Stimulated activated naive CD8-positive, alpha-beta T cell treated with anti-CD3 and anti-CD28 coated beads, Interleukin-15, amount 100 ng/mL, for 72 hours (primary cell): ENCODE measurements around the gene PCDHB7.
A peak's percentile ranks its signal among the peaks of the same experiment; 100 is the strongest.
"Not testable (repeated sequence)": the region's sequence is repeated elsewhere in the genome, so short reads cannot be mapped to it uniquely, and the experiment has no call there.

ENCODE experiments used
- ATAC-seq: fragments of 150-1000 bp; cut with Tn5 transposase; 2 replicates; pipeline ENCODE4 v1.10.0; 2021; ENCODE audit warnings: mild to moderate bottlenecking, moderate library complexity
- DNase-seq, 2 donors: peaks; one replicate each; pipeline ENCODE4 v3.0.0; 2021 to 2022
- H3K27ac Mint-ChIP-seq, 2 donors: one replicate each; pipeline ENCODE4 v1.8.0; 2022; ENCODE audit warnings: mild to moderate bottlenecking in 2 of 2, mixed read lengths in 2 of 2, moderate library complexity in 2 of 2
- H3K27me3 Mint-ChIP-seq: one replicate; pipeline ENCODE4 v1.8.0; 2022; ENCODE audit warnings: mixed read lengths
- H3K4me1 Mint-ChIP-seq: one replicate; pipeline ENCODE4 v1.8.0; 2022; ENCODE audit warnings: mild to moderate bottlenecking, mixed read lengths
- H3K4me3 Mint-ChIP-seq, 2 donors: one replicate each; pipeline ENCODE4 v1.8.0; 2022; ENCODE audit warnings: mild to moderate bottlenecking in 2 of 2, mixed read lengths in 2 of 2, moderate library complexity in 1 of 2
- H3K9me3 Mint-ChIP-seq, 2 donors: one replicate each; pipeline ENCODE4 v1.8.0; 2022; ENCODE audit warnings: mixed read lengths in 2 of 2

The PCDHB7 gene

GRCh38 chr5:141196363-141196762 lies 23.9 kb downstream of the PCDHB7 start:
- Mint-ChIP-seq H3K4me1 (no peaks in the 10 kb centered on the region), H3K4me3 (no peak overlapping the region), H3K27me3 (peaks cover 44% of the 10 kb centered on the region), H3K9me3 (peaks cover 25 to 53% of the 10 kb centered on the region in 2 donors), H3K27ac (no peak overlapping the region)
- ATAC-seq (no peak), DNase-seq (no peak)

- Mint-ChIP-seq H3K4me3 (no peak within 1 kb of the TSS), H3K27ac (no peak within 1 kb of the TSS), H3K4me1 (no peaks in the 10 kb centered on the region), H3K27me3 (peaks cover 39% of the 10 kb centered on the region), H3K9me3 (peaks cover 14 to 61% of the 10 kb centered on the region in 2 donors)
- no peak for ATAC-seq
- no peak for DNase-seq
Measured at GRCh38 chr5:141199359-141200235, 27.2 kb downstream of the PCDHB7 start, which contains the start of gene PCDHB11. PCDHB11 (plus strand) TSS chr5:141199627; CDS start chr5:141199775, 148 bp downstream.

GRCh38 chr5:141201126-141201525 lies 28.7 kb downstream of the PCDHB7 start:
- not testable (repeated sequence) for H3K4me3 Mint-ChIP-seq, ATAC-seq, DNase-seq, H3K4me1 Mint-ChIP-seq, H3K27ac Mint-ChIP-seq
- Mint-ChIP-seq H3K27me3 (peaks cover 49% of the 10 kb centered on the region), H3K9me3 (peaks cover 14 to 58% of the 10 kb centered on the region in 2 donors)

- not testable (repeated sequence) for H3K27ac Mint-ChIP-seq, H3K4me1 Mint-ChIP-seq, H3K4me3 Mint-ChIP-seq, DNase-seq, ATAC-seq
- peaks cover 49% of the 10 kb centered on the region for H3K27me3 Mint-ChIP-seq
- peaks cover 14 to 53% of the 10 kb centered on the region in 2 donors for H3K9me3 Mint-ChIP-seq
Measured at GRCh38 chr5:141201646-141202045, 29.2 kb downstream of the PCDHB7 start.

- ATAC-seq (no peak), DNase-seq (no peak)
- Mint-ChIP-seq H3K4me1 (no peaks in the 10 kb centered on the region), H3K9me3 (peaks cover 0 to 12% of the 10 kb centered on the region in 2 donors), H3K27ac (no peak within 1 kb of the TSS), H3K27me3 (peaks cover 56% of the 10 kb centered on the region), H3K4me3 (no peak within 1 kb of the TSS)
Measured at GRCh38 chr5:141208478-141208877, 36.0 kb downstream of the PCDHB7 start, which contains the start of gene PCDHB12. PCDHB12 (plus strand) TSS chr5:141208719; CDS start chr5:141208908, 189 bp downstream.

DNA sequence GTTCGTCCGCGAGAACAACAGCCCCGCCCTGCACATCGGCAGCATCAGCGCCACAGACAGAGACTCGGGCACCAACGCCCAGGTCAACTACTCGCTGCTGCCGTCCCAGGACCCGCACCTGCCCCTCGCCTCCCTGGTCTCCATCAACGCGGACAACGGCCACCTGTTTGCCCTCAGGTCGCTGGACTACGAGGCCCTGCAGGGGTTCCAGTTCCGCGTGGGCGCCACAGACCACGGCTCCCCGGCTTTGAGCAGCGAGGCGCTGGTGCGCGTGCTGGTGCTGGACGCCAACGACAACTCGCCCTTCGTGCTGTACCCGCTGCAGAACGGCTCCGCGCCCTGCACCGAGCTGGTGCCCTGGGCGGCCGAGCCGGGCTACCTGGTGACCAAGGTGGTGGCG lies 37.8 kb downstream of the PCDHB7 start:
- not testable (repeated sequence) for DNase-seq, H3K4me3 Mint-ChIP-seq, H3K4me1 Mint-ChIP-seq, H3K27ac Mint-ChIP-seq, ATAC-seq
- Mint-ChIP-seq H3K9me3 (peaks cover 2 to 18% of the 10 kb centered on the region in 2 donors), H3K27me3 (peaks cover 67% of the 10 kb centered on the region)

DNA sequence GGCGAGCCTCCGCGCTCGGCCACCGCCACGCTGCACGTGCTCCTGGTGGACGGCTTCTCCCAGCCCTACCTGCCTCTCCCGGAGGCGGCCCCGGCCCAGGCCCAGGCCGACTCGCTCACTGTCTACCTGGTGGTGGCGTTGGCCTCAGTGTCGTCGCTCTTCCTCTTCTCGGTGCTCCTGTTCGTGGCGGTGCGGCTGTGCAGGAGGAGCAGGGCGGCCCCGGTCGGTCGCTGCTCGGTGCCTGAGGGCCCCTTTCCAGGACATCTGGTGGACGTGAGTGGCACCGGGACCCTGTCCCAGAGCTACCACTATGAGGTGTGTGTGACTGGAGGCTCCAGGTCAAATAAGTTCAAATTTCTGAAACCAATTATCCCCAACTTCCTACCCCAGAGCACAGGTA lies 38.4 kb downstream of the PCDHB7 start:
- not testable (repeated sequence) for H3K4me3 Mint-ChIP-seq, ATAC-seq, H3K27ac Mint-ChIP-seq, H3K4me1 Mint-ChIP-seq, DNase-seq
- Mint-ChIP-seq H3K9me3 (peaks cover 4 to 22% of the 10 kb centered on the region in 2 donors), H3K27me3 (peaks cover 65% of the 10 kb centered on the region)

GRCh38 chr5:141213656-141214339 lies 41.4 kb downstream of the PCDHB7 start, which contains the start of gene PCDHB13:
PCDHB13 (plus strand) TSS chr5:141213919; CDS start chr5:141214124, 205 bp downstream.
- not testable (repeated sequence) for ATAC-seq, DNase-seq, H3K4me1 Mint-ChIP-seq, H3K27ac Mint-ChIP-seq, H3K4me3 Mint-ChIP-seq
- peaks cover 62% of the 10 kb centered on the region for H3K27me3 Mint-ChIP-seq
- peaks cover 8 to 22% of the 10 kb centered on the region in 2 donors for H3K9me3 Mint-ChIP-seq

DNA sequence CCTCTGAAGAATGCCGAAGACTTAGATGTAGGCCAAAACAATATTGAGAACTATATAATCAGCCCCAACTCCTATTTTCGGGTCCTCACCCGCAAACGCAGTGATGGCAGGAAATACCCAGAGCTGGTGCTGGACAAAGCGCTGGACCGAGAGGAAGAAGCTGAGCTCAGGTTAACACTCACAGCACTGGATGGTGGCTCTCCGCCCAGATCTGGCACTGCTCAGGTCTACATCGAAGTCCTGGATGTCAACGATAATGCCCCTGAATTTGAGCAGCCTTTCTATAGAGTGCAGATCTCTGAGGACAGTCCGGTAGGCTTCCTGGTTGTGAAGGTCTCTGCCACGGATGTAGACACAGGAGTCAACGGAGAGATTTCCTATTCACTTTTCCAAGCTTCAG lies 42.1 kb downstream of the PCDHB7 start:
- not testable (repeated sequence) for ATAC-seq, H3K4me3 Mint-ChIP-seq, H3K27ac Mint-ChIP-seq, DNase-seq, H3K4me1 Mint-ChIP-seq
- H3K9me3 Mint-ChIP-seq, result peaks cover 12 to 22% of the 10 kb centered on the region in 2 donors
- H3K27me3 Mint-ChIP-seq, result peaks cover 55% of the 10 kb centered on the region

GRCh38 chr5:141215504-141215903 lies 43.1 kb downstream of the PCDHB7 start:
- H3K27ac Mint-ChIP-seq, H3K4me1 Mint-ChIP-seq, H3K4me3 Mint-ChIP-seq, DNase-seq, ATAC-seq: not testable (repeated sequence)
- peaks cover 18 to 24% of the 10 kb centered on the region in 2 donors for H3K9me3 Mint-ChIP-seq
- H3K27me3 Mint-ChIP-seq, result peaks cover 55% of the 10 kb centered on the region

DNA sequence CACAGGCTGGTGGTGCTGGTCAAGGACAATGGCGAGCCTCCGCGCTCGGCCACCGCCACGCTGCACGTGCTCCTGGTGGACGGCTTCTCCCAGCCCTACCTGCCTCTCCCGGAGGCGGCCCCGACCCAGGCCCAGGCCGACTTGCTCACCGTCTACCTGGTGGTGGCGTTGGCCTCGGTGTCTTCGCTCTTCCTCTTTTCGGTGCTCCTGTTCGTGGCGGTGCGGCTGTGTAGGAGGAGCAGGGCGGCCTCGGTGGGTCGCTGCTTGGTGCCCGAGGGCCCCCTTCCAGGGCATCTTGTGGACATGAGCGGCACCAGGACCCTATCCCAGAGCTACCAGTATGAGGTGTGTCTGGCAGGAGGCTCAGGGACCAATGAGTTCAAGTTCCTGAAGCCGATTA lies 43.6 kb downstream of the PCDHB7 start:
- H3K4me1 Mint-ChIP-seq, H3K27ac Mint-ChIP-seq, H3K4me3 Mint-ChIP-seq, DNase-seq, ATAC-seq: not testable (repeated sequence)
- Mint-ChIP-seq H3K27me3 (peaks cover 50% of the 10 kb centered on the region), H3K9me3 (peaks cover 18 to 19% of the 10 kb centered on the region in 2 donors)

DNA sequence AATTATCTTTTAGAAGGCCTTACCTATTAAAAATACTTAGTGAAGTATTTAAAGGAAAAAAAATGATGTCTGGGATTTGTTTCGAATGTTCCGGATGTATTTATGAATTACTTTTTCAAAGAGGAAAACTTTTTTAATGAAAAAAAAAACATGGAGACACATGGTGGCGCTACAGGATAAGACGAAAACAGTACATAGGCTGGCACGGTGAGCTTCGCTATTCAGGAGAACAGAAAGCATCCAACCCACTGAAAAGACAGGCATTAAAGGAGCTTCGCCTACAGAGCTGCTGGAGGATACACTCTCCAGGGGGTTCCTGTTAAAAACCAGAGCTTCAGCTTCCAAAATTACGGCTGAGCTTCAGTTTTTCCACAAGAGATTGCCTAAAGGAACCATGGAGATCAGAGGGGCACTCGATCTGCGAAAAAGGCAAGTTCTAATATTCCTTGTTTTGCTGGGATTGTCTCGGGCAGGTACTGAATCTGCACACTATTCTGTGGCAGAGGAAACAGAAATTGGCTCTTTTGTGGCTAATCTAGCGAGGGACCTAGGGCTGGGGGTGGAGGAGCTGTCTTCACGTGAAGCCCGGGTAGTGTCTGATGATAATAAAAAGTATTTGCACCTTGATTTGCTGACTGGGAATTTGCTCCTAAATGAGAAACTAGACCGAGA lies 50.8 kb downstream of the PCDHB7 start, which contains the start of gene PCDHB14:
Gene PCDHB14 (plus strand): TSS at position 232 of the 672 bp plus-strand sequence. CDS start 163 bp downstream, at position 395.
- Mint-ChIP-seq H3K27ac (no peak within 1 kb of the TSS), H3K9me3 (peaks cover 7 to 11% of the 10 kb centered on the region in 2 donors), H3K4me3 (peak within 1 kb of the TSS in 1 of 2 donors; percentile 12), H3K27me3 (peaks cover 20% of the 10 kb centered on the region), H3K4me1 (no peaks in the 10 kb centered on the region)
- ATAC-seq (no peak), DNase-seq (no peak)

DNA sequence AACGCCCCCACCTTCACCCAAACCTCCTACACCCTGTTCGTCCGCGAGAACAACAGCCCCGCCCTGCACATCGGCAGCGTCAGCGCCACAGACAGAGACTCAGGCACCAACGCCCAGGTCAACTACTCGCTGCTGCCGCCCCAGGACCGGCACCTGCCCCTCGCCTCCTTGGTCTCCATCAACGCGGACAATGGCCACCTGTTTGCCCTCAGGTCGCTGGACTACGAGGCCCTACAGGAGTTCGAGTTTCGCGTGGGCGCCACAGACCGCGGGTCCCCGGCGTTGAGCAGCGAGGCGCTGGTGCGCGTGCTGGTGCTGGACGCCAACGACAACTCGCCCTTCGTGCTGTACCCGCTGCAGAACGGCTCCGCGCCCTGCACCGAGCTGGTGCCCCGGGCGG lies 52.4 kb downstream of the PCDHB7 start:
- peaks cover 18% of the 10 kb centered on the region for H3K27me3 Mint-ChIP-seq
- not testable (repeated sequence) for DNase-seq, H3K4me3 Mint-ChIP-seq, H3K27ac Mint-ChIP-seq, H3K4me1 Mint-ChIP-seq, ATAC-seq
- H3K9me3 Mint-ChIP-seq, result peaks cover 5 to 10% of the 10 kb centered on the region in 2 donors

DNA sequence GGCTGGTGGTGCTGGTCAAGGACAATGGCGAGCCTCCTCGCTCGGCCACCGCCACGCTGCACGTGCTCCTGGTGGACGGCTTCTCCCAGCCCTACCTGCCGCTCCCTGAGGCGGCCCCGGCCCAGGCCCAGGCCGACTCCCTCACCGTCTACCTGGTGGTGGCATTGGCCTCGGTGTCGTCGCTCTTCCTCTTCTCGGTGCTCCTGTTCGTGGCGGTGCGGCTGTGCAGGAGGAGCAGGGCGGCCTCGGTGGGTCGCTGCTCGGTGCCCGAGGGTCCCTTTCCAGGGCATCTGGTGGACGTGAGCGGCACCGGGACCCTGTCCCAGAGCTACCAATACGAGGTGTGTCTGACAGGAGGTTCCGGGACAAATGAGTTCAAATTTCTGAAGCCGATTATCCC lies 53.0 kb downstream of the PCDHB7 start:
- ATAC-seq, H3K4me3 Mint-ChIP-seq, H3K4me1 Mint-ChIP-seq, H3K9me3 Mint-ChIP-seq, DNase-seq, H3K27ac Mint-ChIP-seq: not testable (repeated sequence)
- peaks cover 12% of the 10 kb centered on the region for H3K27me3 Mint-ChIP-seq
